Fibroblast of skin of abdomen (primary cell): Measurements from ENCODE around the gene C1QTNF4. TPM values are rescaled to one million over a fixed set of nuclear protein-coding genes. Genes with fewer than 3 reads are reported as not detected.
"Not testable (repeated sequence)": the region's sequence is repeated elsewhere in the genome, so short reads cannot be mapped to it uniquely, and the experiment has no call there.

Source experiments
- DNase-seq: peaks from one replicate; pipeline ENCODE4 v3.0.0-alpha.2; 2013
- polyA plus RNA-seq, 2 experiments: library from polyadenylated mRNA; unstranded; fragments of 120-200 nt; gene quantifications; one replicate each; pipeline ENCODE4 v1.2.1, GENCODE V29; 2013; ENCODE audit not compliant: insufficient read length in 2 of 2

The C1QTNF4 gene
- polyA plus RNA-seq (2013, experiment 1 of 2; ENCODE audit: insufficient read length), result 1.9 TPM
- 1.2 TPM for polyA plus RNA-seq (2013, experiment 2 of 2; ENCODE audit: insufficient read length)

DNA sequence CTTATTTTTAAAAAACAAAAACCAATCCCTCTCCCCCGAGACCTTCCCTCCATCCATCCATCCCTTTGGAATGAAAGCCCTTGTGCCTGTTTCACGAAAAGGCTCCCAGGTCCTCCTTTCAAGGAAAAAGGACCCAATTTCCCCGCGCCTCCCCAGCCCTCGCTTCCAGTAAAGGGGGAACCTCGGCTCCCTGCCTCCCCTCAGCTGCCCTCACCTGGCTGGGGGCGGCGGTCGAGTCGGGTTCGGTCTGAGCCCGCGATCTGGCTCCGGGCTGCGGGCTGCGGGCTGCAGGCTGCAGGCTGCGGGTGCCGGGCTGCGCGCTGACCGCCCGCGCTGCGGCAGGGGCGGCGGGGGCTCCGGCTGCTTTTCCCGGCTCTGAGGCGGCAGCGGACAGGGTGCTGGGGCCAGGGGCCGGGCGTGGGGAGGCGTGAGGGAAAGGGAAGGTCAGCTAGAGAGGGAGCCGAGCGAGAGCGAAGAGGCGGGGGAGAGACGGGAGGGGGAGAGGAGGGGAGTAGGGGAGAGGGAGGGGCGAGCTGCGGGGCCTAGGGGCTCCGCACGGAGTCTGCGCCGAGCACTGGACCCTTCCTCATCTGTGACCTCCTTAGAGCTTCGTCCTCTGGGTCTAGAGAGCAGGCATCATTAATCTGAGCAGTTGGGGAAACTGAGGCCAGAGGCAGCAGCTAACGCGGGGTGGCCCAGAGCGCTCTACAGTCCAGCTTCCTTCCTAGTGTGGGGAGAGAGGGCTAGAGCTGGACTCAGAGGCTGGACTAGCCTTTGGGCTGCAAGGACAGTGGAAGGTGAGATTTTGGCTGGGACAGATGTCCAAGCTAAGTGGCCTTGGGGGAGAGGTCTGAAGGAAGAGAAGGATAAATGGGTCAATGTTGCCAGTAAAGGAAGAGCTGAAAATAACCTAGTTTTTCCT, at the start of gene C1QTNF4:
C1QTNF4 (minus strand) TSS at position 478 of the 922 bp plus-strand sequence. CDS start 3,601 bp downstream, outside the sequence.
- DNase-seq, result no peak

DNA sequence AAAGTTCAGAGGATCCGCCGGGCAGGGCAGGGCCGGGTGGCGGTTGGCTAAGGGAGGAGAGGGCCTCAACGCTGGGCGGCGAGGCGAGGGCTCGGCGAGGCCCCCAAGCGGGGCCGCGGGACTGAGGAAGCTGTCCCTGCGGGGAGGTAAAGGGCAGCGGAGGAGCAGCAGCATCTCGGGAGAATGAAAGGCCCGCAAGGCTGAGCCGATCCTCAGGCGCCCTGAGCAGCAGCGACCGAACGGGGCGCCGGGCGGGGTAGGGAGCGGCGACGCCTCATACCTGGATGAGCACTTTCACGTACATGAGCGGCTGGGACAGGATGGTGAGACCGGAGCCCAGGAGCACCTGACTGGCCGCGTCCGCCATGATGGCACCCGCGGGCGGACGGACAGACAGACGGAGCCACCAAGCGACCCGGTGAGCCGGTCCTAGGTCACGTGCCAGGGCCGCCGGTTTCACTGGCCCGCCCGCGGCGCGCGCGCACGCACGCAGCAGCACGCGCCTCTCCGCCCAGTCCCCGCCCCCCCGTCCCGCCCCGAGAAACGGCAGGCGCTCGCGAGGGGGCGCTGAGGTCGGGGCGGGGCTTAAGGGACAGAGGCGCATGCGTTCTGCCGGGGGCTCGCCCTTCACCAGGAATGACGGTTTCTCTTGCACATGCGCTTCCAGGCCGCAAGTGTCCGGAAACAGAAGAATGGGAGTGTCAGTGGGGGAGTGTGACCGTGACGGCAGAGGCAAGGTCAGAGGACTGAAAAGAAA, 48.1 kb upstream of the C1QTNF4 start, which contains the start of gene MTCH2:
MTCH2 (minus strand) TSS at position 461 of the 757 bp plus-strand sequence; CDS start at position 367, 94 bp downstream.
- peak; percentile 97 for DNase-seq

DNA sequence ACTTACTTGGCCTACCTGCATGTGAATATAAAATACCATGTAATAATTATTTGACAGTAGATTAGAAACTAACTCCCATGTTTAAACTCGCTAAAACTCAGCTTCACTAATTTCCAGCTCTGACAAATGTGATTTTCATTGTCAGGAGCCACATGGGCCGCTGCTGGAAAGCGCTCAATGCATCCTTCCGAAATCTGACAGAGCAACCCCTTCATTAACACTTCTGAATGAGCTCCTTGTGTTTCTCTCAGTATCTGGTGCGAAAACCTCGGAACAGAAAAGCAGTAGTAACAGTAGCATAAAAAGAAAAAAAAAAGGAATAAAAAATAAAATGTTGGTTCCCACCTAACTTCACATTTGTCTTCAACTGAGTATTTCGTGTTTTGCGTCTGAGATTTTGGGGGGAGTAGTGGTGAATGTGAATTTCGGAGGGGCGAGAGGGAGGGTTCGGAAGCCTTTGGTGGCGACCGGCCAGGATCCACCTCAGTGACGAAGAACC, 47.4 kb upstream of the C1QTNF4 start:
- no peak for DNase-seq

DNA sequence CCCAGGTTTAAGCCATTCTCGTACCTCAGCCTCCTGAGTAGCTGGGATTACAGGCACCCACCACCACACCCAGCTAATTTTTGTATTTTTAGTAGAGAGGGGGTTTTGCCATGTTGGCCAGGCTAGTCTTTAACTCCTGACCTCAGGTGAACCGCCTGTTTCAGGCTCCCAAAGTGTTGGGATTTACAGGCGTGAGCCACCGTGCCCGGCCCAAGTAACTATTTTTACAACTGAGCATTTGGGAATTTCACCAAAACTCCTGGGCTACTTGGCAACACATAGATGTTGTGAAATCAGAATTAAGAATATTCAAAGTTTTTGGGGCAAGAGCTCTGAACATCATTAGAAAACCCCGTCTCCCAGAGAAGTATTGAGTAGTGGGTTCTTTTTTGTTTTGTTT, 46.3 kb upstream of the C1QTNF4 start:
- DNase-seq, result not testable (repeated sequence)

DNA sequence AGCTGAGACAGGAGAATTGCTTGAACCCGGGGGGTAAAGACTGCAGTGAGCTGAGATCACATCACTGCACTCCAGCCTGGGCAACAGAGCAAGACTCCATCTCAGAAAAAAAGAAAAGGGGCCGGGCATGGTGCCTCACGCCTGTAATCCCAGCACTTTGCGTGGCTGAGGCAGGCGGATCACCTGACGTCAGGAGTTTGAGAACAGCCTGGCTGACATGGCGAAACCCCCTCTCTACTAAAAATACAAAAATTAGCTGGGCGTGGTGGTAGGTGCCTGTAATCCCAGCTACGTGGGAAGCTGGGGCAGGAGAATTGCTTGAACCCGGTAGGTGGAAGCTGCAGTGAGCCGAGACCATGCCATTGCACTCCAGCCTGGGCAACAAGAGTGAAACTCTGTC, 42.1 kb upstream of the C1QTNF4 start:
- not testable (repeated sequence) for DNase-seq

DNA sequence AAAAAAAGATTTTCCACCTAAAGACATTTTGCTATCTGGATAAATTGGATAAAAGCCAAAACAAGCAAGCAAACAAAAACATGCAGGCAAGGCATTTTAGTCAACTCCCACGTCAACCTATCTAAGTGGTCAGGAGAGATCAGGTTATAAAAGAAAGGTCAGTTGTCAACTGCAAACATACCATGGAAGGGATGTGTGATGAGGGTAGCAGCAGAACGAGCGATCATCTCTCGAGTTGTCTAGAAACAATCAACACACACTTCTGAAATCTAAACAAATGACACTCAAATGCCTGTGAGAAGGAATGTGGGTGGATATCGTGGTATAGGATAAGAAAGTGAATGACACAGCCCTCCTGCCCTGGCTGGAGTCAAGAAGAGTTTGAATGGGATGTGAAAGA, 37.3 kb upstream of the C1QTNF4 start:
- DNase-seq, result no peak

DNA sequence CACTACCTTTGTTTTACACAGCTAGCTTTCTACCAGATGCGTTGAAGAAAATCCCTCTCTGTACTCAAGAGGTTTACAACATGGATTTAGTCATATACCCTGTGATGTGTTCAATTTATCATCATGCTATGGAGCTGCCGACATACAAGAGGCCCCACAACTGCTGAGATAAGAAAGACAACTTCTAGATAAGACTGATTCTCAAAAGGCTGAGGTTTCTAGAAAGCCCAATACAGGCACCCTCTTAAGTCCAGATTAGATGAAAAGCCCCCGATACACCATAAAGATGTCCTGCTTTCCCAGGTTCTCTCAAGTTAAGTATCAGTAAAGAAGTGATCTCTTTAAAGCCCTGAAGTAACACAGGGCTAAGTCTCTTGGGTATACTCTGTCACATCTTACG, 33.8 kb upstream of the C1QTNF4 start:
- no peak for DNase-seq

DNA sequence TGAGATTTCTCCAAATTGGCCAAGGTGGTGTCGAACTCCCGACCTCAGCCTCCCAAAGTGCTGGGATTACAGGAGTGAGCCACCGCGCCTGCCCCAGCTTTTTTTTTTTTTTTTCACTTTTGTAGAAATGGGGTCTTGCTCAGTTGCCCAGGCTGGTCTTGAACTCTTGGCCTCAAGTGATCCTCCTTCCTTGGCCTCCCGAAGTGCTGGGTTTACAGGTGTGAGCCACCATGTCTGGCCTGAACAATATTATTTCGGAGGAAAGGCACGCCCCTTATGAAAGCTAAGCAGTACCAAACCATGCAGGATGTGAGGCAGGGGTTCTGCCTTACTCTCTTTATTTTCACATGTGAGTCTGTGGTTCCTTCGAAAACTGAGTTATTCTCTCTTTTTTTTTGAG, 32.0 kb upstream of the C1QTNF4 start:
- DNase-seq, result no peak

DNA sequence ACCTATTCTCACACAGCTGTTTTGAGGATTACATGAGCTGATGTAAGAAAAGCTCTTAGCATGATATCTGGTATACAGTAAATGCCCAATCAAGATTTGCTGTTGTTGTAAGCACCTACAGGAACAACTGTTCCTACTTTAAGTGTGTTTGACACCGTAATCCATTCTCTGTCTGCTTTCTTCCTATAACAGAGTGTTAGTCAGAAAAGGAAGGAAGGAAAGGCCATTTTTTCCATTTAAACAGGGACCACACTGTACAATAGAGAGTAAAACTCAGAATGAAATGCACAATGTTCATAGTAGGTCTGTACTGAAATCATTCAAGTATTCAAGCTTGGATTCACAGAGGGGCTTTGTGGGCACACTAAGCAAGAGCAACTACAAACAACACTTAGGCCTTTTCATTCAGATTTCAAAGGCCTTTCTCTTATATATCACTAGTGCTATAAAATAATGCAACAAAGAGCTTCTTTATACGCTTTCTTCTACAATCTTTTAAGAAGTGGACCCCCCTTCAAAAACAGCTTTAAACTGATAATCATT, 26.7 kb upstream of the C1QTNF4 start:
- no peak for DNase-seq

DNA sequence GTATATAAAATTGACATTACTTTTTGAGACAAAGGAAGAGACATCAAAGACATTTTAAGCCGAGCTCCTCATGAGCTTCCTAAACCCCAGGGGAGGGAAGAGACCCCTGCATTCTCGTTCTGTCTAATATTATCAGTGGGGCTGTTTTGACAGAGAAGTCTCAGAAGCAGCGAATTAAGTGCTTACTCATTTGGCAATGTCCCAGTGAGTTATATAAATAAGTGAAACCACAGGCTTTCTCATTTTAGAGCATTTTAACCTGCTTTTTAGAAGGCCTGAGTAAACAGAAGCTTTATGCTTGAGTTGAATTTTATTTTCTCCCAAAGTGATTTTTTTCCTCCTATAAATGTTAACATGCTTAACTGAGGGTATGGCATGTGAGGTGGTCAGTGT, 23.2 kb upstream of the C1QTNF4 start:
- DNase-seq, result peak; percentile 51

DNA sequence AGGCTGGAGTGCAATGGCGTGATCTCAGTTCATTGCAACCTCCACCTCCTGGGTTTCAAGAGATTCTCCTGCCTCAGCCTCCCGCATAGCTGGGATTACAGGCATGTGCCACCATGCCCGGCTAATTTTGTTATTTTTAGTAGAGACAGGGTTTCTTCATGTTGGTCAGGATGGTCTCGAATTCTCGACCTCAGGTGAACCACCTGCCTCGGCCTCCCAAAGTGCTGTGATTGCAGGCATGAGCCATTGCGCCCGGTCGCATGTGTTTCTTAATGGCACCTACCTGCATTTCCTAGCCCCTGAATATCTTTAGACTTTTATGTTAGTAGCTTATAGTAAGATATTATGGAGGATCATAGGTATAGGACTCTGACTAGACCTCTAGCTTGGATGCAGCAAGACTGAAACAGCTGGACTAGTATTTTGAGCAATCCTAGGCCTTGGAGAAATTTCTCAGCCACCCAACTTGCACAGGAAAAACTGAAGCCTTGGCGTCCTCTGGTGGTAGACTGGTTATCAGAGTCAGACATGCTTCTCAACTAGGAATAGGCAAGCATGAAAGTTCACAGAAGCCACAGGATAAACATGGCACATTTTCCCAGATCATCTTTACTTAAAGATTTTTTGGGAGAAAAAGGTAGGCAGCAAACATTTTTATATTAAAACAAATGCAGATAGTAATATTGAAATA, 22.7 kb upstream of the C1QTNF4 start:
- peak; percentile 68 for DNase-seq

DNA sequence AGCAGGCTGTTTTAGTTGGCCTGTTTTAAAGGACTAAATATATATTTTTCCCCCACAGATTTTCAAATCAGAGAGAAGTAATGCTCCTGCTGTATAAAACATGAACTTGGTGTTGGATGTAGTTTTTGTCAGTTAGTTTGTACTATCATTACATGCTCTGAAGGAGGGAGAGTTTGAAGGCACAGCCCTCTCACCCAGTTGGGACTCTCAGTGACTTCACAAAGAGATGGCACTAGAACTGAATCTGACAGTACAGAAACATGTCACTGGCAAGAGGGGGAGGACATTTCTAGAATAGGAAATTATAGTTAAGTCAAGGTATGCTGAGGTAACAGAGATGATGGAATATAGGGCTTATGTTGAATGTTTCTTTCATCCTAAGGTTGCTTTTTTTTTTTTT, 21.0 kb upstream of the C1QTNF4 start:
- DNase-seq, result no peak

DNA sequence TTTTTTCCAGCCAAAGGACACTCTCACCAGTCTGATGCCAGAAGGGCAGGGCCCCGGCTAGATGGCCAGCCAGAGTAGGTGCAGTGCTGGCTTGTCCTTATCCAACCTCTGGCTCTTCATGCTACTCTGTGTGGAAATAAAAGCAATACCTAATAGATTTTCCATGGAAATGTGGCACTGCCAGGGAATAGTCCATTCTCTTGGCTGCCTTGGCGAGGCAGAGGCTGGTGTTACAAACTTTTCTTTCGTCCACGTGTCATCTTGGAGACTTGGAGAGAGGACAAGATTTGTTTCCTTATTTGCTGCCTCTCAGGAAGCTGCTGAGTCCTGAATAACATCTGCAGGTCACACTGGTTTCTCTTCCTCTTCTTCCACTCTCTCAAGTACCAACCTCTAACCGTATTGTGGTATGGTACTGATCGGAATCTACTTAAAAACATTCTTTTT, 17.2 kb upstream of the C1QTNF4 start:
- DNase-seq, result no peak

DNA sequence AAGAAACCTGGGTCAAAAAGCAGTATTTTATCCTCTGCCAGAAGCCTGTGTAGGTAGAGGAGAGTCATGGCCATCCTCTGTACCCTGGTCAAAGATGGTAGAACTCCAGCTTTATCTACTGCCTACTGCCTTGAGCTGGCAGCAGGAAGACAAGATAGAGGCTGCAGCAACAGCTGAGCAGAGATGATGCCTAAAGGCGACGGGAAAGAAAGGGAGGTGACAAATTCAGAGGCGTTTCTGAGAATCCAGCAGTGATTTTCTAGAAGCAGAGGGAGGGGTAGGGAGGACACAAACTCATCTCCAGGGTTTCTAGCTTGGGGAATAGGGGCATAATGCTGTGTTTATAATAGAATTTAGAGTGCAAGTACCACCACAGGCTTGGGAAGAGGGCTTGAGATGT, 15.5 kb upstream of the C1QTNF4 start:
- no peak for DNase-seq

DNA sequence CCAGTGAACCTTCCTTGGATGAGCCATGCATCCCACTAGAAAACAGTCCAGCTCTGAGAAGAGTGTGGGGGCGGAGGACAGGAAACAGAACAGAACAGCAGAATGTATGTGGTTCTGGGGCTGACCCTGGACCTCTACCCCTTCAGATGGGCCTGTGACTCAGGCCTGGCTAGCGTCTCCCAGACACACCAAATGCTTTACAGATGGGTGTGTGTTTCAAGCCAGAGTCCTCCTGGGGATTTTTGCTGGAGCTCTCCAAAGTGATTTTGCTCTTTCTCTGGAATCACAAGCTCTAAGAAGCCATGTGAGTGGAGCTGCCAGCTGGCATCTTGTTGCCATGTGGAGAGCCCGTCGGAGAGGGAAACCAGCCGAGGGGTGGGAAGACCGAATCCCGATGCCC, 13.2 kb upstream of the C1QTNF4 start:
- DNase-seq, result peak; percentile 90

DNA sequence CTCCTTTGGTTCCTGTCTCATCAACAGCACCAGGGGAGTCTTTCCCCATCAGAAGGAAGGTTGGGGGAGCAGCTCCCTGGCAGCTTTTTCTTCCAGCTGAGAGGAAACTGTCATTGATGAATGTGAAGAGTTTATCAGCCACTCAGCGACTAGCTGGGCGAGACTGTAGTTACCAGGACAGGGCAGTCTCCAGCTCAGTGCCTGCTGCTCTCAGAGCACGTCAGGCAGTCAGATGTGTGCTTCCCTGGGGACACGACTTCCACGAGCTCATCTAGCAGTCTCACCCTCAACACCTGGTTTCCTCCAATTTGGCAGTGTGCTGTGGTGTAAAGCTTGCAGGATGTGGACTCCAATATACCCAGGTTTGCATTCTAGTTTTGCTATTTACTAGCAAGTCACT, 12.5 kb upstream of the C1QTNF4 start:
- DNase-seq, result no peak

DNA sequence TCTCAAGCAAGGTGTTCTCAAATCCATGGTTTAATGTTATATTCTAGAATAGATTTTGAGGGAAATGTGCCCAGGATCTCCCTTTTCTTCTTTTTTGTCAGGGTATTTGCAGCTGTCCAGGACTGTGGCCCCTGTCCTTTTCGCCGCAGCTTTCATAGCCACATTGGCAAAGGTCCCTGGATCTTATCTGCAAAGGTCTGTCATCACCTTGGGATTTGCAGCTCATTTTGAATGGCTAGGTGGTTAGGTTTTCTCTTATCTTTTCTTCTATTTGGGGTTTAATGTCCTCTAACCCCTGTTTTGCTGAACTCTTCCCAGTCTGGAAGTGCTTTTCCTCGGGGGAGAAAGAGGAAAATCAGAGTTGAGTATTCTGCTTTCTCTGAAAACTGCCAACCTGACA, 11.7 kb upstream of the C1QTNF4 start:
- no peak for DNase-seq

DNA sequence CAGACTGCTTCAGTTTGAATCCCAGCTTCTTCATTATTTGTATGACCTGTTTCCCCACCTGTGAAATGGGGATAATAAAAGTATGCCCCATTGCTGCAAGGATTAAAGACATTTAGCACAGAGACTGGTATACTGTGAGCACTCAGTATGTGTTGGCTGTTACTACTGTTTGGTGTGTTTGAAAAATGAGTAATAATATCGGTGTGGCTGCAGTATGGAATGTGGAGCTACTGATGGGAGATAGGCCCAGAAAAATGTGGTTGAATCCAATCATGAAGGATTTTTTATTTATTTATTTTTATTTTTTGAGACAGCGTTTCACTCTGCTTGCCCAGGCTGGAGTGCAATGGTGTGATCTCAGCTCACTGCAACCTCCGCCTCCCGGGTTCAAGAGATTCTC, 9.1 kb upstream of the C1QTNF4 start:
- no peak for DNase-seq

DNA sequence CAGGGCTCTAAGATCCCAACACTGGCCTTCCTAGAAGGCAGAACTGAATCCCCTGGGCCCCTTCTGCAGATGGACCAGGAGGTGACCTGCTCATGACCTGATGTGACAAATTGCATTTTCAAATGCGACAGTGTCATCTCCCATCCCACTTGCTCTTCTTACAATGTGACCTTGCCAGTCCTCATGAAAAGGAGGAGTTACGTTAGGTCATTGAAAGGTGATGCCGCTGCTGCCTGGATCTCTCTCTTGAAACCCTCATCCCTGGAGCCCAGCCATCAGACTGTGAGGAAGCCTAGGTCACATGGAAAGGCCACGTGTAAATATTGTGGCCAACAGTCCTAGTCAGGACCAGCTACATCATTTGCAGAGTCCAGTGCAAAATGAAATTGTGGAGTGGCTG, 5.7 kb upstream of the C1QTNF4 start:
- DNase-seq, result no peak

DNA sequence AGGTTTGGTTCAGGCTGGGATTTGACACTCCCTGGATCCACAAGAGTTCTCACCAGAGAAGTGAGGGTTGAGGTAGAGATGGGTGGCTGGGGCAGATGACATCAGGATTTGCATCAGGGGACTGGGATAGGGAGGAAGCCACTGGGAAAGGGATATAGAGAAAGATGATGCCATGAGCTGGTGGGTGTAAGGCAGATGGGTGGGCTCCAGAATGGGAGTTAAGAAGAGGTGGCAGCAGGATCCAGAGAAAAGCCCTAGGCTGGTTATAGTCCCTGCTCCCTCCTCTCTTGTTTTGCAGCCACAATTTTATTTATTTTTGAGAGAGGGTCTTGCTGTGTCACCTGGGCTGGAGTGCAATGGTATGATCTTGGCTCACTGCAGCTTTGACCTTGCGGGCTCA, 1.8 kb upstream of the C1QTNF4 start:
- DNase-seq, result no peak

DNA sequence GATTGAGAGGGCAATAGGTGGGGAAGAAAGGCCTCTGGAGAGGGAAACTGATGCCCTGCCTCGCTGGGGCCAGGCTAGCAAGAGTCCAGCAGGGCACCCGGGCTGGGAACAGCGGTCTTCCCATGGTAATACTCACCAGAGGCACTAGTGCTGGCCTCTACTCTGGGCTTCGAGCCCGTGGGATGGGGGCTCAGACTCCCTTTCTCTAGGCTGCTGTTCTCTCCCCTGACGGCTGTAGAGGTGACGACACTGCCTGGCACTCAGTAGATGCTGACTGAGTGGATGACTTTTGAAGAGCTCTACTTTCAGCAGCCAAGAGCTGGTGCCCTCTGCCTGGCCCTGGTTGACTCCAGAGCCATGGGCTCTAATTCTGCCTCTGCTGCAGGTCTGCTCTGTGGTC, 818 bp upstream of the C1QTNF4 start:
- no peak for DNase-seq

DNA sequence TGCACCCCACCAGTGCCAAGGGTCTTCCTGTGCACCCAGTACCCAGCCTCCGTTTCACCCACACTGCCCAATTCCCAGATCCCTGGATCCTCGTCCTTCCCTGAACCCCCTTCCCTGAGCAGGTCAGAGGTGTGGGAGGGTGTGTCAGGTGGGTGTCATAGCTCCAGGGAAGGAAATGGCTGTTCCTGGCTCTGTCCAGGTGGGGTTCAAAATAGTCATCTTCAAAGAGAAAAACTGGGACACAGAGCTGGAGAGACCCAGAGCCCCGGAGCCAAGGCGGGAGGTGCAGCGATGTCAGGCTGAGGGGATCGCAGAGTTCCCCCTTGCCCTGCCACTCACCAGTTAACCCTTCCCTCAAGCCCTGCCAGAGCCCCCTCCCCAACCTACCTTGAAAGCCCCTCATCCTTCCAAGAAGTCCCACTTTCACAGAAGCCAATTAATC, 698 bp downstream of the C1QTNF4 start:
- DNase-seq, result no peak
